SK-N-SH treated with all-trans-retinoic acid at 6 μM for 48 hours (cell line): ENCODE results near the gene FYCO1.

ENCODE experiments used
- BACH2 ChIP-seq: fragments of 250-450 bp; sonication (Bioruptor Pico); IDR thresholded peaks from 2 replicates; pipeline ENCODE4 v1.9.0; 2021; ENCODE audit warnings: mild to moderate bottlenecking, borderline replicate concordance
- ESRRG ChIP-seq: fragments of 250-450 bp; sonication (Bioruptor Pico); IDR thresholded peaks from 2 replicates; pipeline ENCODE4 v1.6.1; 2021; ENCODE audit warnings: mild to moderate bottlenecking
- RARB ChIP-seq: fragments of 250-450 bp; sonication (Bioruptor Pico); IDR thresholded peaks from 2 replicates; pipeline ENCODE4 v1.8.0; 2021; ENCODE audit warnings: mild to moderate bottlenecking, moderate library complexity
- ZNF70 ChIP-seq: fragments of 450-650 bp; formaldehyde crosslinking; IDR thresholded peaks from 2 replicates; pipeline ENCODE4 v1.5.0; 2020; ENCODE audit warnings: mild to moderate bottlenecking, moderate library complexity
- TF ChIP-seq, protein P1 (sequence below): fragments of 250-450 bp; sonication (Bioruptor Pico); IDR thresholded peaks from 2 replicates; pipeline ENCODE4 v1.8.0; 2020; ENCODE audit warnings: mild to moderate bottlenecking, moderate library complexity, borderline replicate concordance
- TF ChIP-seq, protein P2 (sequence below): fragments of 250-450 bp; sonication (Bioruptor Pico); IDR thresholded peaks from 2 replicates; pipeline ENCODE4 v1.5.1; 2020; ENCODE audit warnings: low read depth, mild to moderate bottlenecking, moderate library complexity
- TF ChIP-seq, protein P3 (sequence below): fragments of 250-450 bp; sonication (Bioruptor Pico); IDR thresholded peaks from 2 replicates; pipeline ENCODE4 v1.5.1; 2021; ENCODE audit warnings: mild to moderate bottlenecking, moderate library complexity

DNA sequence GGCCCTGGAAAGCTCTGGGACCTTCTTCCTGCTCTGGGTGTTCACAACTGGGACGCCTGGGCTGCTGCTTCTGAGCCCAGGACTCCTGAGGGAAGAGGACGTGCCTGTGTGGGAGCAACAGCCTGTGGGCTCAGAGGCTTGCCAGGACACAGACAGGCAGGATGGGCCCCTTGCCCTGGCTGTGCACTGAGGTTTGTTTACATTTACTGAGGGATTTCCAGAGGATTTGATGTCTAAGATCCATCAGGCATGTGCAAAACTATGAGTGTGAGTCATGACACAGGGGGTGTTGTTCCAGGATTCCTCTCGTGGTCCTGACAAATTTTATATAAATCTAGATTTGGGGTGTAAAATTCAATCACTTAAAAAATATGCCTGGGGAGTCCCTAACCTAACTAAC is 98.7 kb downstream of the FYCO1 start:
- TF ChIP-seq RARB (CRISPR knock-in tag) (no peak), BACH2 (CRISPR knock-in tag) (no peak), ZNF70 (no peak), ESRRG (CRISPR knock-in tag) (no peak)
- TF ChIP-seq, protein P1, sequence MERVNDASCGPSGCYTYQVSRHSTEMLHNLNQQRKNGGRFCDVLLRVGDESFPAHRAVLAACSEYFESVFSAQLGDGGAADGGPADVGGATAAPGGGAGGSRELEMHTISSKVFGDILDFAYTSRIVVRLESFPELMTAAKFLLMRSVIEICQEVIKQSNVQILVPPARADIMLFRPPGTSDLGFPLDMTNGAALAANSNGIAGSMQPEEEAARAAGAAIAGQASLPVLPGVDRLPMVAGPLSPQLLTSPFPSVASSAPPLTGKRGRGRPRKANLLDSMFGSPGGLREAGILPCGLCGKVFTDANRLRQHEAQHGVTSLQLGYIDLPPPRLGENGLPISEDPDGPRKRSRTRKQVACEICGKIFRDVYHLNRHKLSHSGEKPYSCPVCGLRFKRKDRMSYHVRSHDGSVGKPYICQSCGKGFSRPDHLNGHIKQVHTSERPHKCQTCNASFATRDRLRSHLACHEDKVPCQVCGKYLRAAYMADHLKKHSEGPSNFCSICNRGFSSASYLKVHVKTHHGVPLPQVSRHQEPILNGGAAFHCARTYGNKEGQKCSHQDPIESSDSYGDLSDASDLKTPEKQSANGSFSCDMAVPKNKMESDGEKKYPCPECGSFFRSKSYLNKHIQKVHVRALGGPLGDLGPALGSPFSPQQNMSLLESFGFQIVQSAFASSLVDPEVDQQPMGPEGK, result no peak
- TF ChIP-seq, protein P2, sequence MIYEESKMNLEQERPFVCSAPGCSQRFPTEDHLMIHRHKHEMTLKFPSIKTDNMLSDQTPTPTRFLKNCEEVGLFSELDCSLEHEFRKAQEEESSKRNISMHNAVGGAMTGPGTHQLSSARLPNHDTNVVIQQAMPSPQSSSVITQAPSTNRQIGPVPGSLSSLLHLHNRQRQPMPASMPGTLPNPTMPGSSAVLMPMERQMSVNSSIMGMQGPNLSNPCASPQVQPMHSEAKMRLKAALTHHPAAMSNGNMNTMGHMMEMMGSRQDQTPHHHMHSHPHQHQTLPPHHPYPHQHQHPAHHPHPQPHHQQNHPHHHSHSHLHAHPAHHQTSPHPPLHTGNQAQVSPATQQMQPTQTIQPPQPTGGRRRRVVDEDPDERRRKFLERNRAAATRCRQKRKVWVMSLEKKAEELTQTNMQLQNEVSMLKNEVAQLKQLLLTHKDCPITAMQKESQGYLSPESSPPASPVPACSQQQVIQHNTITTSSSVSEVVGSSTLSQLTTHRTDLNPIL (CRISPR knock-in tag), result no peak
- TF ChIP-seq, protein P3, sequence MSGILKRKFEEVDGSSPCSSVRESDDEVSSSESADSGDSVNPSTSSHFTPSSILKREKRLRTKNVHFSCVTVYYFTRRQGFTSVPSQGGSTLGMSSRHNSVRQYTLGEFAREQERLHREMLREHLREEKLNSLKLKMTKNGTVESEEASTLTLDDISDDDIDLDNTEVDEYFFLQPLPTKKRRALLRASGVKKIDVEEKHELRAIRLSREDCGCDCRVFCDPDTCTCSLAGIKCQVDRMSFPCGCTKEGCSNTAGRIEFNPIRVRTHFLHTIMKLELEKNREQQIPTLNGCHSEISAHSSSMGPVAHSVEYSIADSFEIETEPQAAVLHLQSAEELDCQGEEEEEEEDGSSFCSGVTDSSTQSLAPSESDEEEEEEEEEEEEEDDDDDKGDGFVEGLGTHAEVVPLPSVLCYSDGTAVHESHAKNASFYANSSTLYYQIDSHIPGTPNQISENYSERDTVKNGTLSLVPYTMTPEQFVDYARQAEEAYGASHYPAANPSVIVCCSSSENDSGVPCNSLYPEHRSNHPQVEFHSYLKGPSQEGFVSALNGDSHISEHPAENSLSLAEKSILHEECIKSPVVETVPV (CRISPR knock-in tag), result no peak
